Chondrocyte (in vitro differentiated cells): ENCODE results near the gene REEP3. TPM values are rescaled to one million over a fixed set of nuclear protein-coding genes. Genes with fewer than 3 reads are reported as not detected.
A peak's percentile ranks its signal among the peaks of the same experiment; 100 is the strongest.
"Not testable (repeated sequence)": the region's sequence is repeated elsewhere in the genome, so short reads cannot be mapped to it uniquely, and the experiment has no call there.

Experiments
- DNase-seq: peaks from one replicate; pipeline ENCODE4 v3.0.0; 2021; ENCODE audit warnings: mixed read lengths, low spot score
- H3K27ac Mint-ChIP-seq: one replicate; pipeline ENCODE4 v1.8.0; 2021; ENCODE audit warnings: mild to moderate bottlenecking, moderate library complexity, mixed read lengths; ENCODE audit not compliant: unreplicated experiment
- H3K27me3 Mint-ChIP-seq: 2 replicates; pipeline ENCODE4 v1.8.0; 2021; ENCODE audit warnings: low read depth, mixed read lengths
- H3K36me3 Mint-ChIP-seq: 2 replicates; pipeline ENCODE4 v1.8.0; 2021; ENCODE audit warnings: low read depth, mixed read lengths
- H3K4me1 Mint-ChIP-seq: 2 replicates; pipeline ENCODE4 v1.8.0; 2021; ENCODE audit warnings: low read depth, mild to moderate bottlenecking, mixed read lengths
- H3K4me3 Mint-ChIP-seq: one replicate; pipeline ENCODE4 v1.8.0; 2021; ENCODE audit warnings: mild to moderate bottlenecking, moderate library complexity, mixed read lengths; ENCODE audit not compliant: unreplicated experiment
- H3K9me3 Mint-ChIP-seq: 2 replicates; pipeline ENCODE4 v1.8.0; 2021; ENCODE audit warnings: low read depth, mixed read lengths
- total RNA-seq: library from RNA; stranded (reverse); gene quantifications from 3 replicates; pipeline ENCODE4 v1.2.1, GENCODE V29; 2021
- TF ChIP-seq, protein P1 (sequence below): fragments of 200-600 bp; sonication (generic); IDR thresholded peaks from 2 replicates; pipeline ENCODE4 v1.5.0; 2021; ENCODE audit warnings: antibody characterized with exemption, mild to moderate bottlenecking, moderate library complexity

REEP3 gene
- total RNA-seq, 1 donor from 2014 or later, result 80.6 TPM

GRCh38 chr10:63563623-63564022 is 42.4 kb downstream of the REEP3 start:
- TF ChIP-seq, protein P1, sequence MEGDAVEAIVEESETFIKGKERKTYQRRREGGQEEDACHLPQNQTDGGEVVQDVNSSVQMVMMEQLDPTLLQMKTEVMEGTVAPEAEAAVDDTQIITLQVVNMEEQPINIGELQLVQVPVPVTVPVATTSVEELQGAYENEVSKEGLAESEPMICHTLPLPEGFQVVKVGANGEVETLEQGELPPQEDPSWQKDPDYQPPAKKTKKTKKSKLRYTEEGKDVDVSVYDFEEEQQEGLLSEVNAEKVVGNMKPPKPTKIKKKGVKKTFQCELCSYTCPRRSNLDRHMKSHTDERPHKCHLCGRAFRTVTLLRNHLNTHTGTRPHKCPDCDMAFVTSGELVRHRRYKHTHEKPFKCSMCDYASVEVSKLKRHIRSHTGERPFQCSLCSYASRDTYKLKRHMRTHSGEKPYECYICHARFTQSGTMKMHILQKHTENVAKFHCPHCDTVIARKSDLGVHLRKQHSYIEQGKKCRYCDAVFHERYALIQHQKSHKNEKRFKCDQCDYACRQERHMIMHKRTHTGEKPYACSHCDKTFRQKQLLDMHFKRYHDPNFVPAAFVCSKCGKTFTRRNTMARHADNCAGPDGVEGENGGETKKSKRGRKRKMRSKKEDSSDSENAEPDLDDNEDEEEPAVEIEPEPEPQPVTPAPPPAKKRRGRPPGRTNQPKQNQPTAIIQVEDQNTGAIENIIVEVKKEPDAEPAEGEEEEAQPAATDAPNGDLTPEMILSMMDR, result no peak
- no peak overlapping the region for H3K4me3 Mint-ChIP-seq
- DNase-seq, result no peak
- no peak overlapping the region for H3K27ac Mint-ChIP-seq
- no peaks in the 10 kb centered on the region for H3K27me3 Mint-ChIP-seq
- peaks cover 1% of the 10 kb centered on the region for H3K36me3 Mint-ChIP-seq
- peaks cover 10% of the 10 kb centered on the region for H3K4me1 Mint-ChIP-seq
- H3K9me3 Mint-ChIP-seq, result no peaks in the 10 kb centered on the region

- peaks cover 10% of the 10 kb centered on the region for H3K4me1 Mint-ChIP-seq
- not testable (repeated sequence) for H3K36me3 Mint-ChIP-seq, H3K9me3 Mint-ChIP-seq, H3K4me3 Mint-ChIP-seq, H3K27me3 Mint-ChIP-seq, DNase-seq, H3K27ac Mint-ChIP-seq
Observed at GRCh38 chr10:63564731-63565130, 43.5 kb downstream of the REEP3 start.

DNA sequence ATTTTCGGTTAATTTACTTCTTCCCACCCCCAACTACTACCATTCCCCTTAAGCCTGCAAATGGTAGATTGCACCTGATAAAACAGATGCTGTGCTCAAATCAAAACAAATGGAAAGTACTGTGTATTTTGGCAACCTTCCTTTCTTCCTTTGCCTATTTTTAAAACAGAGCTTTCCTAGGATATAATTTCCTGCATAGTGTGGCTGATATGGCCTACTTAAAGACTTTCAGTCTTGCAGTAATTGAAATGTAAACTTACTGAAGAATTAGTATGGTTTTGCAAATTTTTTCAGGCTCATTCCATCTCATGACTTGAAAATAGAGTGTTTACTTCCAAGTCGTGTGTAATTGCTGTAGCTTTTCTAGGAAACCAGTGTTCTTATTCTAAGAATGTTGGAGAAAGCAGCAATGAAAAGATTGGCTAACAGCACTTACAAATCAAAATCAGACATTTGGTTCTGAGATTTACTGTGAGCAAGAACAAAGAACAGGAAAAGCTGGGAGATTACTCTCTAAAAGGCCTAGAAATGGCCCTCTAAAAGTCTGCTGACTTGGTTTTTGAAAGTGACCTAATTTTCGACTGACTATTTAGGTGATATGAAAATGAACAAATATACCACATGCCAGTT is 52.0 kb downstream of the REEP3 start:
- no peaks in the 10 kb centered on the region for H3K27me3 Mint-ChIP-seq
- TF ChIP-seq, protein P1, result no peak
- no peak overlapping the region for H3K4me3 Mint-ChIP-seq
- DNase-seq, result no peak
- no peaks in the 10 kb centered on the region for H3K9me3 Mint-ChIP-seq
- H3K4me1 Mint-ChIP-seq, result peaks cover 46% of the 10 kb centered on the region
- H3K36me3 Mint-ChIP-seq, result peaks cover 17% of the 10 kb centered on the region
- peak overlapping the region; percentile 85 for H3K27ac Mint-ChIP-seq

GRCh38 chr10:63574011-63574410 is 52.8 kb downstream of the REEP3 start:
- Mint-ChIP-seq H3K27me3 (no peaks in the 10 kb centered on the region), H3K4me3 (no peak overlapping the region), H3K4me1 (peaks cover 48% of the 10 kb centered on the region), H3K9me3 (no peaks in the 10 kb centered on the region), H3K27ac (peak overlapping the region; percentile 85), H3K36me3 (peaks cover 17% of the 10 kb centered on the region)
- TF ChIP-seq, protein P1, result no peak
- no peak for DNase-seq

DNA sequence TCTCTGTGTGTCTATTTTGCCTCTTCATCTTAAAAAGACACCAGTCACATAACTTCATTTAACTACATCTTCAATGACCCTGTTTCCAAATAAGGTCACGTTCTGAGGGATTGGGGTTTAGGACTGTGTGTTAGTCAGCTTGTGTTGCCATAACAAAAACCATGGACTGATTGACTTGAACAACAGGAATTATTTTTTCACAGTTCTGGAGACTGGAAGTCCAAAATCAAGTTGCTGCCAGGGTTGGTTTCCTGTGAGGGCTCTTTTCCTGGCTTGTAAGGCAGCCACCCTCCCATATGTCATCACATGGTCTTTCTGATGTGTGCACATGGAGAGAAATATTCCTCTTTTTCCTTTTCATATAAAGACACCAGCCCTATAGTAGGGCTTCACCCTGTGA is 55.3 kb downstream of the REEP3 start:
- H3K4me3 Mint-ChIP-seq, result no peak overlapping the region
- no peaks in the 10 kb centered on the region for H3K9me3 Mint-ChIP-seq
- peak overlapping the region; percentile 1 for H3K27ac Mint-ChIP-seq
- peaks cover 12% of the 10 kb centered on the region for H3K36me3 Mint-ChIP-seq
- DNase-seq, result no peak
- TF ChIP-seq, protein P1, result no peak
- H3K4me1 Mint-ChIP-seq, result peaks cover 70% of the 10 kb centered on the region
- H3K27me3 Mint-ChIP-seq, result no peaks in the 10 kb centered on the region

DNA sequence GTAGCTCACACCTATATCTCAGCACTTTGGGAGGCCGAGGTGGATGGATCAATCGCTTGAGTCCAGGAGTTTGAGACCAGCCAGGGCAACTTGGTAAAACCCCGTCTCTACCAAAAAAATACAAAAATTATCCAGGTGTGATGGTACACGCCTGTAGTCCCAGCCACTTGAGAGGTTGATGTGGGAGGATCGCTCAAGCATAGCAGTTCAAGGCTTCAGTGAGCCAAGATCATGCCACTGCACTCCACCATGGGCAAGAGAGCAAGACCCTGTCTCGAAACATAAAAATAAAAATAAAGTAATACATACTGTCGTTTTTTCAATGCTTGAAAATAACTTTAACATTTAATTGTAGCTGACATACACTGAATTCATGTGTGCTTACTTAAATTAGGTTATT is 57.3 kb downstream of the REEP3 start:
- no peak for DNase-seq
- Mint-ChIP-seq H3K4me1 (peaks cover 66% of the 10 kb centered on the region), H3K9me3 (no peaks in the 10 kb centered on the region), H3K27me3 (no peaks in the 10 kb centered on the region), H3K36me3 (peaks cover 14% of the 10 kb centered on the region), H3K4me3 (no peak overlapping the region), H3K27ac (no peak overlapping the region)
- TF ChIP-seq, protein P1, result no peak
